Memory B cell (primary cell): Measurements from ENCODE around the gene PALM.

Source experiments
- ATAC-seq: fragments of 150-1000 bp; cut with Tn5 transposase; 2 replicates; pipeline ENCODE4 v1.10.0; 2021; ENCODE audit warnings: low read depth, mild to moderate bottlenecking, moderate library complexity
- DNase-seq, 2 donors: peaks; one replicate each; pipeline ENCODE4 v3.0.0; 2022; ENCODE audit warnings: low spot score in 2 of 2
- H3K27ac Mint-ChIP-seq: one replicate; pipeline ENCODE4 v1.8.0; 2022; ENCODE audit warnings: mild to moderate bottlenecking, moderate library complexity, mixed read lengths
- H3K27me3 Mint-ChIP-seq: one replicate; pipeline ENCODE4 v1.8.0; 2022; ENCODE audit warnings: mixed read lengths
- H3K36me3 Mint-ChIP-seq: one replicate; pipeline ENCODE4 v1.8.0; 2022; ENCODE audit warnings: mild to moderate bottlenecking, mixed read lengths
- H3K4me1 Mint-ChIP-seq: one replicate; pipeline ENCODE4 v1.8.0; 2022; ENCODE audit warnings: mixed read lengths
- H3K4me3 Mint-ChIP-seq: one replicate; pipeline ENCODE4 v1.8.0; 2022; ENCODE audit warnings: mild to moderate bottlenecking, moderate library complexity, mixed read lengths
- H3K9me3 Mint-ChIP-seq: one replicate; pipeline ENCODE4 v1.8.0; 2022; ENCODE audit warnings: mixed read lengths

Gene PALM

DNA sequence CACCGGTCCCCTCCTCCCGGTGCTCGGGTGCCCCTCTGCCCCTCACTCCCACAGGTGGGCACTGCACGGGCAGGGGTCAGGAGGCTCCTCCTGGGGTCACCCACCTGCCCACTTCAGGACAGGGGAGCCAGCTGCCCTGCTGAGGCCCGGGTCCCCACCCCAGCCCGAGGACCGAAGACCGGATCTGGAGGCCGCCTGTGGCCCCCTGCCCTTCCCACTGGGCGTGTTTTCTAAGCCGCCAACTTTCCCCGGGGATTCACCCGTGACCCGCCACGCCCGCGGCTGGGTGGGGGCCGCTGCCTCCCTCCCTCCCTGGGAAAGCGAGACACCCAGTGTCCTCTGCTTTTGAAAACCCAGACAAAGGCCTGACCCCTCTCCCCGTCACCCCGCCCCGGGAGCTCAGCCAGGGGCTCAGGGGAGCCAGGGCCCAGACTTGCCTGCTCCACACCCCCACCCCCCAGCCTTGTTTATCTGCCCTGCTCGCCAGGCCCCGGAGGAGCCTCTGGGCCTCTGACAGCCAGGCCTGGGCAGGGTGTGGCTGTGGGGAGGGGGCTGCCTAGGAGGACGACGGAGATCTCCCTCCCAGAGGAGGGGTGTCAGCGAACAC lies 1.3 kb downstream of the PALM start:
- no peaks in the 10 kb centered on the region for H3K9me3 Mint-ChIP-seq
- ATAC-seq (no peak), DNase-seq (no peak)
- H3K27me3 Mint-ChIP-seq = peaks cover 12% of the 10 kb centered on the region
- no peak overlapping the region for H3K4me3 Mint-ChIP-seq
- no peak overlapping the region for H3K27ac Mint-ChIP-seq
- peaks cover 3% of the 10 kb centered on the region for H3K36me3 Mint-ChIP-seq
- no peaks in the 10 kb centered on the region for H3K4me1 Mint-ChIP-seq

DNA sequence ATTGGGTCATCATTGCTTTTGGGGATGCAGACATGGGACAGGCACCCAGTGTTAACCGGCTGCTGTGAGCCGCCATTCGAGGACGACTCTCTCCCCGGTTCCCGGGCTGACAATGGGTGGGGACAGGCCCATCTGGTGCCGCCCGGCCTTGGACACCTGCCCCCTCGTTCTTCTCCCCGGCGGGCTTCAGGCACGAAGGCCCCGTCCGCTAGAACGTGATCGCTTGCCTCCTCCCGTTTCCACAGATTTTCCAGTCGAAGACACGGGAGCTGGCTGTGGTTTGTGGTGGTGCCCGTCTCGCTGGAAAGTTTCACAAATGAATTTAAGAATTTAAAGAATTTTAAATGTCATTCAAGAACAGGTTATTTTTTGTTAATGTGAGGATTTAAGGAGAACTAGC lies 2.0 kb downstream of the PALM start:
- DNase-seq (no peak), ATAC-seq (no peak)
- Mint-ChIP-seq H3K4me1 (no peaks in the 10 kb centered on the region), H3K36me3 (peaks cover 8% of the 10 kb centered on the region), H3K9me3 (peaks cover 6% of the 10 kb centered on the region), H3K4me3 (no peak overlapping the region), H3K27ac (no peak overlapping the region), H3K27me3 (peaks cover 18% of the 10 kb centered on the region)

DNA sequence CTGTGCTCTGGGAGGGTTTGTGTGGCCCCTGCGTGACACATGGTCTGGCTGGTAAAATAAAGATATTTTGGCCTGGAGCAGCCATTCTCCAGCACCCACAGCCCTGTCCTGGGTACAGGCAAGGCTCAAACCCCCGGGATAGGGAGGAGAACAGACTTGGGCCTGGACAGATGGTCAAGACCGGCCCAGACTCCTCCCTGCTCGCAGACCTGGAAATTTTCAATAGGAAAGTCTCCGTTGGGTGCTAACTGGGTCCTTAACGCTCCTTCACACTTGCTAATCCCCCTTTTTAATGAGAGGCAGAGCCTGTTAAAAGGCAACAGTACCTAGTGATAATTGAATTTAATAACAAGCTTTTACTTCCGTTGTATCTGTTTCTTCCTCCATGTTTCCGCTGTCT lies 2.5 kb downstream of the PALM start:
- Mint-ChIP-seq H3K27me3 (peaks cover 20% of the 10 kb centered on the region), H3K4me1 (no peaks in the 10 kb centered on the region), H3K27ac (no peak overlapping the region), H3K36me3 (peaks cover 9% of the 10 kb centered on the region), H3K9me3 (peaks cover 6% of the 10 kb centered on the region), H3K4me3 (no peak overlapping the region)
- no peak for ATAC-seq
- no peak for DNase-seq

DNA sequence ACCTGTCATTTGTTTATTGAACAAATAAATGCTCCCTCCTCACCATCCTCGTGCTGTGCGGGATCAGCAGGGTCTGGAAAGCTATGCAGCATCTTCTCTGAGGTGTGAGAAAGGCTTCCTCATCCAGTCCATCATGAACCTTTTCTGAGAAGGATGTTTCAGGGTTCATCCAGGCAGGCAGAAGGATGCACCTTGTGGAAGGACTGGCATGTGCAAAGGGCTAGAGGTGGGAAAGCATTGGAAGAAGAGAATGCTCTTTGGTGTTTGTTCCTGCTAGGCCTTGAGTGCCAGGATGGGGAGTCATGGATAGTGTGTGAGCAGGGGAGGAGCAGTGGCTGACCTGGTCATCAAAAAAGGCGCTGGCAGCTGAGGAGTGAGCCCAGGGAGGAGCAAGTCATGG lies 6.6 kb downstream of the PALM start:
- DNase-seq (no peak), ATAC-seq (no peak)
- H3K36me3 Mint-ChIP-seq = peaks cover 6% of the 10 kb centered on the region

DNA sequence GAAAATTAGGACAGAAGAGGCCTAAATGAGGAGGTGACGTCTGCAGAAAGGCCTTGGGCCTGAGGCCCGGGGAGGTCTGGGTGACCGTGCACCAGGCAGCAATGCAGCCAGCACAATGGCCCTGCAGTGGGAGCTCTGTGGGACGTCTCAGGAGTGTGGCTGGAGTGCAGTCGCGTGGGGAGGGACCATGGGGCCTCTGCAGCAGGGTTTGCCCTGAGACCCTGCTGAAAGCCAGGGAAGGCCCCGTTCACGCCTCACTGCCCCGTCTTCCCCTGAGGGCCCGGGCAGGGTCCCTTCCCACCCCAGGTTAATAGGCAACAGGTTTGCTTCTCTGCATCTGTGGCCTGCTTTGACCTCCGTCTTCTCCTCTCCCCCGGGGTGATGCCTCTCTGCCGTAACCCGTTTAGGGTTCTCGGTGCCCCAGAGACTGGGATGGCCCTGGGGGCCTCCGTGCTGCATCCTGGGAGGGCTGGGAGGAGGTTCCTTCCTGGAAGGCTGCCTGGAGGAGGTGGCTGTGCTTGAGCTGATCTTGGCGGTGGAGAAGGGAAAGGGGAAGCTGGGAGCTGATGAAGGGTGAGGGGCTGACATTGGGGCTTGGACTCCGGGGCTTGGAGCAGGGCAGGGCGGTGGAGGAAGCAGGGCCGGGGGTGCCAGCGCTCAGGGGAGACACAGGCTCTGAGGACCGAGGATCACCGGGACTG lies 9.7 kb downstream of the PALM start:
- Mint-ChIP-seq H3K4me3 (no peak overlapping the region), H3K27ac (peak overlapping the region; percentile 12), H3K36me3 (peaks cover 6% of the 10 kb centered on the region), H3K4me1 (peaks cover 8% of the 10 kb centered on the region), H3K27me3 (peaks cover 22% of the 10 kb centered on the region), H3K9me3 (peaks cover 6% of the 10 kb centered on the region)
- ATAC-seq = no peak
- DNase-seq = no peak

More for the DNA sequence above, 6.6 kb downstream of the PALM start:
- Mint-ChIP-seq H3K27ac (no peak overlapping the region), H3K4me1 (no peaks in the 10 kb centered on the region), H3K27me3 (peaks cover 26% of the 10 kb centered on the region), H3K9me3 (peaks cover 6% of the 10 kb centered on the region), H3K4me3 (no peak overlapping the region)

DNA sequence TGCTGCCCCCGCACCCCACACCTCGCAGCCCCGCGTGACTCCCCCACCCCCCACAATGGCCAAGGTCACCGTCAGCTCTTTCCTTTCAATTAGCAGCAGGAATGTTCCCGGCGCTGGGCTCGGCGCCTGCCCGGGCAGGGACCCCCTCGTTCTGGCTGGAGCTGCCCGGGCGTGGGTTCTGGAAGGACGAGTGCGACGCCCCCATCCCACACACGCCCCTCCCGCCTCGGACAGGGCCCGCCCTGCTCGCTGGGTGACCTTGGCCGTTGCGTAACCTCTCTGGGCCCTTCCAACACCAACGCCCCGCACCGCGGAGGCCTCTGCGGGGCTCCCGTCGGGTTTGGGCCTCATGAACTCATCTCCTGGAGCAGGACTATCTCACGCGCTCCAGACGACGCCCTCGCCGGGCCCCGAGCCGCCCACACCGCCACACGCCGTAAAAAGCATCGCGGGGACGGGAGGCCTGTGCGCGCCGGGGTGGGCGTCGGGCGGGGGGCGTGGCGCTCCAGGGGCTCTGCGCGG lies 10.3 kb downstream of the PALM start:
- Mint-ChIP-seq H3K27ac (no peak overlapping the region), H3K4me1 (peaks cover 10% of the 10 kb centered on the region), H3K27me3 (peaks cover 24% of the 10 kb centered on the region), H3K4me3 (no peak overlapping the region), H3K9me3 (peaks cover 6% of the 10 kb centered on the region), H3K36me3 (peaks cover 6% of the 10 kb centered on the region)
- ATAC-seq = no peak
- no peak for DNase-seq

DNA sequence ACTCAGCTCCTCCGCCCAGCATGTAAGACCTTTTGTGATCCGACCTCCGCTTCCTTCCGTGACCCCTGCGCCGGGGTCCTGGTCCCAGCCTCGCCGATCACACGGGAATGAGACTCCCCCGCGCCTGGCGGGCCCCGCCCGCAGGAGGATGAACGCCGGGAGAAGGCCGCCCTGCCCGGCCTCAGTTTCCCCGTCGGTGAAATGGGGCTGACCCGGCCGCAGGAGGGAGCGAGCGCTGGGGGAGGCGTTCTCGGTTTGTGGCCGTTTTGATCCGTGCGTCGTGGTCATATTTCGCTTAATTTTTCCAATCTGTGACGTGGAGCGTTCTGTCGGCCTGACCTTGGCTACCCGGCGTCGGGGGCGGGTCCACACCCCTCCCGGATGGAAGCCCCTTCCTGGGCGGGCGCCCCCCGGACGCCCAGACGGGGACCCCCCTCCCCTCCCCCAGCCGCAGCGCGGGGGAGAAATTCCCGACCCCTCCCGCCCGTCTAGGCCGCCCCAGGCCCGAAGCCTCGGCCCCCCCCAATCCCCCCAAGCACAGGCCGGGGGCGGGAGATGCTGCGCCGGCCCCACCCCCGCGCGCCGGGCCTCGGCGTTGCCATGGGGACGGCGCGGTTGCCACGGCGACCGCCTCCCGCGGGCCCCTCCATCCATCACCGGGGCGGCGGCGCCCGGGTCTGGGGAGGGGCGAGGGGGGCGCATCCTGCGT lies 11.1 kb downstream of the PALM start:
- peaks cover 24% of the 10 kb centered on the region for H3K27me3 Mint-ChIP-seq
- H3K4me1 Mint-ChIP-seq = peaks cover 10% of the 10 kb centered on the region
- peaks cover 6% of the 10 kb centered on the region for H3K9me3 Mint-ChIP-seq
- ATAC-seq = no peak
- no peak overlapping the region for H3K27ac Mint-ChIP-seq
- no peak overlapping the region for H3K4me3 Mint-ChIP-seq
- peaks cover 6% of the 10 kb centered on the region for H3K36me3 Mint-ChIP-seq
- DNase-seq = no peak

DNA sequence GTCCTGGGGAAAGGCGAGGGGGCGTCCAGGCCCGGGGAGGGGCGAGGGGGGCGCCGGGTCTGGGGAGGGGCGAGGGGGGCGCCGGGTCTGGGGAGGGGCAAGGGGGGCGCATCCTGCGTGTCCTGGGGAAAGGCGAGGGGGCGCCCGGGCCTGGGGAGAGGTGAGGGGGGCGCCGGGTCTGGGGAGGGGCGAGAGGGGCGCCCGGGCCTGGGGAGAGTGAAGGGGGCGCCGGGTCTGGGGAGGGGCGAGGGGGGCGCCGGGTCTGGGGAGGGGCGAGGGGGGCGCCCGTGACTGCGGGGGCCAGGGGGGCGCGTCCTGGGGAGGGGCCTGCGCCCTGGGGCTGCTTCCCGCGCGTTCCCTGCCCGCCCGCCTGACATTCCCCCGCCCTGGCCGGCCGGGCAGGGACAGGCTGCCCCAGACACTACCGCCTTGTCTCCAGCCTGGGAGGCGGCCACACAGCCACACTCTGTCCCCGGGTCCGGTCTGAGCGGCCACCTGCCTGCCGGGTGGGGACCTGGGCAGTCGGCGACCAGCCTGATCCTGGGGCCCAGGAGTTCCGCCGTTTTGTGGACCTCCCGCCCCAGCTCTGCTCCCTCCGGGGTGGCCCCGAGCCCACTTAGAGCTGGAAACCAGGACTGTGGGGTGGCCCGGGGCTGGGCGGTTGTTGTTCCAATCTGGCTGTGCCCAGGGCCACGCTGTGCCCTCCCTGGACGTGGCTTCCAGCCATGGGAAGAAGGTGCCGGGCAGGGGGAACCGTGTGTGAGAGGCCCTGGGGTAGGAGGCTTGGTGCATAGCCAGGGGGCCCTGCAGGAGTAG lies 11.8 kb downstream of the PALM start:
- Mint-ChIP-seq H3K4me3 (no peak overlapping the region), H3K9me3 (peaks cover 2% of the 10 kb centered on the region), H3K27me3 (peaks cover 19% of the 10 kb centered on the region)

DNA sequence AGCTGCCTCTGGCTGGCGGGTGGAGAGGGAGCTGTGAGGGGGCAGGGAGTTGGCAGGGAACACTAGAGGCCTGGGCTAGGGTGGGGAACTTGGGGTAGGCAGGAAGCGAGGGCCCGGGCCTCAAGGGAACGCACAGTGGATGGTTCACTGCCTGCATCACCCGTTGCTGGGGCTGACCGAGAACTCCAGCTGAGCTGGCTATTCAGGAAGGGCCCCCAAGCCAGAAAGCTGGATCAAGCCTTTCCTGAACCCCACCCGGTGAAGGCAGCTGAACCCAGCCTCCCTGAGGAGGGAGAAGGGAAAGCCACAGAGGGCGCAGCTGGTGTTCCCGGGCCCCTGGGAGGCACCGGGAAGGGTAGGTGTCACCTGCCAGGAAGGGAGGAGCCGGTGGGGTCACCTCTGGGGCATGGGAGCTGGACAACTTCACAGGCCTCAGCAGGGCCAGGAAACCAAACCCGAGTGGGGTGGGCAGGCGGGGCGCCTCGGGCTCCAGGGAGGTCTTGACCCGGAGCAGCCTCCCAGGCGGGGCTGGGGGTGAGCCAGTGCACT lies 13.9 kb downstream of the PALM start:
- peaks cover 10% of the 10 kb centered on the region for H3K4me1 Mint-ChIP-seq
- no peaks in the 10 kb centered on the region for H3K9me3 Mint-ChIP-seq
- peak overlapping the region; percentile 39 for H3K4me3 Mint-ChIP-seq
- H3K27me3 Mint-ChIP-seq = peaks cover 16% of the 10 kb centered on the region
- H3K36me3 Mint-ChIP-seq = no peaks in the 10 kb centered on the region
- DNase-seq (no peak), ATAC-seq (peak; percentile 71)
- no peak overlapping the region for H3K27ac Mint-ChIP-seq

More for the DNA sequence above, 11.8 kb downstream of the PALM start:
- DNase-seq = no peak
- Mint-ChIP-seq H3K27ac (no peak overlapping the region), H3K36me3 (peaks cover 3% of the 10 kb centered on the region), H3K4me1 (peaks cover 10% of the 10 kb centered on the region)
- no peak for ATAC-seq

DNA sequence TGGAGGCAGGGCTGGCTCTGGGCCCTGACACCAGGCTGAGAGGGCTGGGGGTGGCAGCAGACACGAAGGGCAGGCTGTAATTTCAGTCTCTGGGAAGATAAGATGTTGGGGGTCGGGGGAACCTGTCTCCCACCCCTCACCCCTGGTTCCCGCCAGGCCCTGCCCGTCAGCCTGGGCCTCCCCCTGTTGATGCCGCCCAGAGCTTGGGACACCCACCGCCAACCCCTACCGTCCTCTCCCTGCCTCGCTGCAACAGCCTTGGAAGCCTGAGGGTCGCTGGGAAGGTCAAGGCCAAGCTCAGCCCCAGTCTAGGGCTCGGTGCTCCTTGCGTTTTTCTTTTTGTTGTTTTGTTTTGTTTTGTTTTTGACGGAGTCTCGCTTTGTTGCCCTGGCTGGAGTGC lies 14.5 kb downstream of the PALM start:
- H3K4me1 Mint-ChIP-seq = peaks cover 10% of the 10 kb centered on the region
- H3K4me3 Mint-ChIP-seq = no peak overlapping the region
- no peak for ATAC-seq

DNA sequence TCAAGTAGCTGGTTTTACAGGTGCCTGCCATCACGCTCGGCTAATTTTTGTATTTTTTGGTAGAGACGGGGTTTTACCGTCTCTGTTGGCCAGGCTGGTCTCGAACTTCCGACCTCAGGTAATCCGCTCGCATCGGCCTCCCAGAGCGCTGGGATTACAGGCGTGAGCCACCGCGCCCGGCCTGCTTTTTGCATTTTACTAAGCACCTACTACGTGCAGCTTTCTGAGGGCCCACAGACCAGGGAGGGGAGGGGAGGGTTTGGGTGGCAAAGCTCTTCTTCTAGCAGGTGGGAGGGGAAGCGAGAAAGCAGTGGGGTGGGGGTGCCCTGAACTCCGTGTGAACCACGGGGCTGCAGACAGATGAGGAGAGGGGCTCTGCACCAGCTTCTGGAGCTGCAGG lies 15.0 kb downstream of the PALM start:
- Mint-ChIP-seq H3K27me3 (peaks cover 9% of the 10 kb centered on the region), H3K9me3 (no peaks in the 10 kb centered on the region), H3K4me1 (peaks cover 10% of the 10 kb centered on the region), H3K4me3 (no peak overlapping the region), H3K27ac (no peak overlapping the region), H3K36me3 (no peaks in the 10 kb centered on the region)
- no peak for DNase-seq
- ATAC-seq = no peak

More for the DNA sequence above, 14.5 kb downstream of the PALM start:
- H3K27me3 Mint-ChIP-seq = peaks cover 12% of the 10 kb centered on the region
- no peaks in the 10 kb centered on the region for H3K9me3 Mint-ChIP-seq
- H3K36me3 Mint-ChIP-seq = no peaks in the 10 kb centered on the region
- DNase-seq = no peak
- no peak overlapping the region for H3K27ac Mint-ChIP-seq

DNA sequence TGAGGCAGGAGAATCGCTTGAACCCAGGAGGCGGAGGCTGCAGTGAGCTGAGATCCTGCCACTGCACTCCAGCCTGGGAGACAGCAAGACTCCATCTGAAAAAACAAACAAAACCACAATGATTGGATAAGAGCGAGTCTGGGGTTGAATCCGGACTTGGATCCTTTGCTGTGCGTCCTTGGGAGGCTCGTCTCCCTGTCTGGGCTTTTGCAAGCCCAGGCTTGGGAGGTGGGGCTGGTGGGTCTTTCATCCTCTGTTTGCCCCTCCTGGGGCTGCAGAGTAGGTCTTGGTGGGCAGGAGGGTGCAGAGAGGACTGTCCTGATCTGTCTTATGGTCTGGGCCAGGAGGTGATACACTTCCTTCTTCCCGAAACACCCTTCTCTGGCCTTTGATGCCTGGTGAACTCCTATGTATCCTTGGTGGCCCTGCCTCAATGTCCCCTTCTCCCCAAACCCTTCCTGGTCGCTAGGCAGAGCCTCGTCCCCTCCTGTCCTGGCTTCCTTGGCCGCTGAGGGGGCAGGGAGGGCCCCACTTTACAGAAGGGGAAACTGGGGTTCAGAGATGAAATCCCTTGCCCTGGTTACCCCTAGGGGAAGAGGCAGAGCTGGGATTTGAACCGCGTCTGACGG lies 16.8 kb downstream of the PALM start:
- no peaks in the 10 kb centered on the region for H3K9me3 Mint-ChIP-seq
- H3K27ac Mint-ChIP-seq = no peak overlapping the region
- peaks cover 10% of the 10 kb centered on the region for H3K4me1 Mint-ChIP-seq
- ATAC-seq = no peak
- H3K4me3 Mint-ChIP-seq = no peak overlapping the region
- H3K27me3 Mint-ChIP-seq = peaks cover 9% of the 10 kb centered on the region
- H3K36me3 Mint-ChIP-seq = no peaks in the 10 kb centered on the region
- no peak for DNase-seq
